ENCODE measurements around the gene PAX7.

PAX7 gene

GRCh38 chr1:18716785-18717678, 86.4 kb downstream of the PAX7 start:
- TF ChIP-seq TOX (CRISPR knock-in tag; IDR thresholded peaks at IDR 0.05; ENCODE audit: borderline replicate concordance) (no peak), ZC3H10 (CRISPR knock-in tag; IDR thresholded peaks at IDR 0.05) (no peak), TCF4 (CRISPR knock-in tag; IDR thresholded peaks at IDR 0.05; ENCODE audit: borderline replicate concordance) (no peak), ISL1 (CRISPR knock-in tag; IDR thresholded peaks at IDR 0.05) (no peak), CSRNP3 (CRISPR knock-in tag; IDR thresholded peaks at IDR 0.05) (no peak), ESRRG (CRISPR knock-in tag; IDR thresholded peaks at IDR 0.05) (no peak), RARB (CRISPR knock-in tag; IDR thresholded peaks at IDR 0.05) (no peak)
- ATAC-seq, result no peak

- ATAC-seq, result no peak
- TF ChIP-seq PATZ1 (CRISPR knock-in tag; IDR thresholded peaks at IDR 0.05; ENCODE audit: borderline replicate concordance) (no peak), ZFP30 (CRISPR knock-in tag; IDR thresholded peaks at IDR 0.05) (no peak)
Observed at GRCh38 chr1:18719786-18720451, 89.3 kb downstream of the PAX7 start.

- no peak for ATAC-seq
- TF ChIP-seq ZNF70 (CRISPR knock-in tag; IDR thresholded peaks at IDR 0.05) (no peak), POU6F1 (CRISPR knock-in tag; IDR thresholded peaks at IDR 0.05; ENCODE audit: borderline replicate concordance, low read depth) (no peak), BACH2 (CRISPR knock-in tag; IDR thresholded peaks at IDR 0.05; ENCODE audit: borderline replicate concordance) (no peak), CREB5 (CRISPR knock-in tag; IDR thresholded peaks at IDR 0.05; ENCODE audit: low read depth) (no peak), CSDC2 (CRISPR knock-in tag; IDR thresholded peaks at IDR 0.05) (no peak), CSRNP3 (CRISPR knock-in tag; IDR thresholded peaks at IDR 0.05) (no peak)
Observed at GRCh38 chr1:18721041-18721440, 90.4 kb downstream of the PAX7 start.

- no peak for ATAC-seq
- TF ChIP-seq ZFP30 (CRISPR knock-in tag; IDR thresholded peaks at IDR 0.05), result no peak
- no peak for TF ChIP-seq GLIS3 (CRISPR knock-in tag; IDR thresholded peaks at IDR 0.05)
- no peak for TF ChIP-seq SNAI2 (CRISPR knock-in tag; IDR thresholded peaks at IDR 0.05)
- no peak for TF ChIP-seq CREB5 (CRISPR knock-in tag; IDR thresholded peaks at IDR 0.05; ENCODE audit: low read depth)
- no peak for TF ChIP-seq TSHZ2 (CRISPR knock-in tag; IDR thresholded peaks at IDR 0.05)
- no peak for TF ChIP-seq ZNF565 (CRISPR knock-in tag; conservative IDR thresholded peaks at IDR 0.05; ENCODE audit: low read depth)
- TF ChIP-seq ZNF8 (CRISPR knock-in tag; IDR thresholded peaks at IDR 0.05), result no peak
- TF ChIP-seq TOX (CRISPR knock-in tag; IDR thresholded peaks at IDR 0.05; ENCODE audit: borderline replicate concordance), result no peak
- no peak for TF ChIP-seq ESRRG (CRISPR knock-in tag; IDR thresholded peaks at IDR 0.05)
- TF ChIP-seq TCF4 (CRISPR knock-in tag; IDR thresholded peaks at IDR 0.05; ENCODE audit: borderline replicate concordance), result no peak
- TF ChIP-seq POU6F1 (CRISPR knock-in tag; IDR thresholded peaks at IDR 0.05; ENCODE audit: borderline replicate concordance, low read depth), result no peak
- no peak for TF ChIP-seq ZFP3 (CRISPR knock-in tag; IDR thresholded peaks at IDR 0.05)
- no peak for TF ChIP-seq ZNF70 (CRISPR knock-in tag; IDR thresholded peaks at IDR 0.05)
Observed at GRCh38 chr1:18721776-18722175, 91.1 kb downstream of the PAX7 start.
